ENCODE measurements around the gene FAM177A1. TPM values are rescaled to one million over a fixed set of nuclear protein-coding genes. Genes with fewer than 3 reads are reported as not detected.
A peak's percentile ranks its signal among the peaks of the same experiment; 100 is the strongest.

Gene FAM177A1
- total RNA-seq, 1 experiment from 2014 or later: 41.2 TPM

- DNase-seq (ENCODE audit: low read depth): peak; percentile 7
Observed at GRCh38 chr14:35122696-35123387, 76.8 kb downstream of the FAM177A1 start.

- DNase-seq (ENCODE audit: low read depth): no peak
Observed at GRCh38 chr14:35123388-35123703, 77.3 kb downstream of the FAM177A1 start.

- no peak for DNase-seq (ENCODE audit: low read depth)
Observed at GRCh38 chr14:35124127-35124526, 78.1 kb downstream of the FAM177A1 start.

Other genes starting within 250 kb of the FAM177A1 start
- 24.0 and 26.4 TPM in 2 replicates for gene BAZ1A, start 170.9 kb upstream of the FAM177A1 start, total RNA-seq (2014; rRNA removed; shearing (Covaris generic))
- 84.7 and 89.6 TPM in 2 replicates for gene SRP54, start 63.3 kb upstream of the FAM177A1 start, total RNA-seq (2014; rRNA removed; shearing (Covaris generic))
- 41.0 and 59.8 TPM in 2 replicates for gene PPP2R3C, start 75.7 kb downstream of the FAM177A1 start, total RNA-seq (2014; rRNA removed; shearing (Covaris generic))
- 21.5 and 32.7 TPM in 2 replicates for gene PRORP, start 76.3 kb downstream of the FAM177A1 start, total RNA-seq (2014; rRNA removed; shearing (Covaris generic))
- gene PSMA6, start 246.1 kb downstream of the FAM177A1 start, total RNA-seq (2014; rRNA removed; shearing (Covaris generic)): 371 and 402 TPM in 2 replicates

Data from RPMI7951 (cell line).